Kidney (tissue), 14 donors: ENCODE results near the gene ZSCAN4. TPM values are rescaled to one million over a fixed set of nuclear protein-coding genes. Genes with fewer than 3 reads are reported as not detected.

Experiments used
- DNase-seq, 5 donors: peaks; one replicate each; pipeline ENCODE4 v3.0.0-alpha.2; 2013 to 2020
- FAIRE-seq: peaks from 2 replicates; lab custom pipeline; 2012; peaks lifted over from hg19 to GRCh38; lab: Jason Lieb, UNC
- H3K27ac ChIP-seq, 2 donors: one replicate each; pipeline ENCODE4 v1.7.0; 2013; ENCODE audit warnings: low read depth in 2 of 2, low read length in 2 of 2, inconsistent platforms in 1 of 2
- H3K27me3 ChIP-seq: one replicate; pipeline ENCODE4 v1.7.1; 2013; ENCODE audit warnings: low read length, inconsistent platforms; ENCODE audit not compliant: control insufficient read depth, insufficient read depth
- H3K36me3 ChIP-seq, 3 donors: one replicate each; pipeline versions ENCODE4 v1.7.0 to v1.7.1; 2013; ENCODE audit warnings: low read length in 3 of 3, control low read depth in 1 of 3, inconsistent platforms in 1 of 3; ENCODE audit not compliant: insufficient read depth in 3 of 3, control insufficient read depth in 2 of 3
- H3K4me1 ChIP-seq, 3 donors: one replicate each; pipeline versions ENCODE4 v1.7.0 to v1.7.1; 2013; ENCODE audit warnings: low read length in 3 of 3, inconsistent platforms in 1 of 3, low read depth in 1 of 3; ENCODE audit not compliant: control insufficient read depth in 2 of 3, insufficient read depth in 2 of 3
- H3K4me3 ChIP-seq, 3 donors: one replicate each; pipeline versions ENCODE4 v1.7.0 to v1.8.1; 2013; ENCODE audit warnings: low read length in 3 of 3, control low read depth in 1 of 3, inconsistent platforms in 1 of 3
- H3K9ac ChIP-seq, 3 donors: one replicate each; pipeline versions ENCODE4 v1.7.0 to v1.7.1; 2013; ENCODE audit warnings: low read length in 3 of 3, control low read depth in 1 of 3, inconsistent platforms in 1 of 3
- H3K9me3 ChIP-seq, 3 donors: one replicate each; pipeline versions ENCODE4 v1.7.0 to v1.7.1; 2013; ENCODE audit warnings: low read length in 3 of 3, control low read depth in 1 of 3, inconsistent platforms in 1 of 3; ENCODE audit not compliant: control insufficient read depth in 2 of 3, insufficient read depth in 1 of 3
- intact Hi-C: fragments of 100-400 bp; cut with DNase I; formaldehyde crosslinking; loops from one replicate; pipeline ENCODE4 v1.11.1; 2022
- polyA plus RNA-seq: library from polyadenylated mRNA; stranded (reverse); fragments of 350-450 nt; fragmentation: Illumina TruSeq; extraction: RNeasy Lipid Tissue Mini Kit (QIAGEN cat#74804); gene quantifications from one replicate; pipeline ENCODE4 v1.2.3, GENCODE V29; 2014; ENCODE audit warnings: low read depth, low replicate concordance; ENCODE audit not compliant: insufficient read depth
- total RNA-seq: library from RNA; stranded (reverse); fragmentation: NEBNext Ultra II Directional; extraction: Animal tissue kit (Norgen Biotek cat#: 25700); gene quantifications from one replicate; pipeline ENCODE4 v1.2.1, GENCODE V29; 2021
- TF ChIP-seq, protein P1 (sequence below): IDR thresholded peaks from 3 replicates; pipeline ENCODE4 v1.5.1; 2012; ENCODE audit warnings: mild to moderate bottlenecking, moderate library complexity, borderline replicate concordance; ENCODE audit not compliant: insufficient read depth; ENCODE audit errors: extremely low read depth
- donor health status: control.
- donor health status: control.
- donor health status: control.
- donor health status: control.
- donor health status: control.
- donor health status: DM: yes; HTN: yes; CAD: no.
- donor health status: Normal renal cell carcinoma (clear cell type).

Gene ZSCAN4
- total and polyA plus RNA-seq, 2 donors from 2014 or later, result not detected

GRCh38 chr19:57701625-57702024 lies 32.9 kb downstream of the ZSCAN4 start:
- H3K9me3 ChIP-seq, result peaks cover 3 to 45% (median 14%) of the 10 kb centered on the region in 3 donors
- H3K27me3 ChIP-seq, result no peaks in the 10 kb centered on the region
- H3K4me3 ChIP-seq, result no peak overlapping the region
- H3K4me1 ChIP-seq, result peaks cover 0 to 6% (median 0%) of the 10 kb centered on the region in 3 donors
- FAIRE-seq (no peak), DNase-seq (no peak)
- no peak overlapping the region for H3K27ac ChIP-seq
- peaks cover 0 to 43% (median 14%) of the 10 kb centered on the region in 3 donors for H3K36me3 ChIP-seq
- TF ChIP-seq, protein P1, sequence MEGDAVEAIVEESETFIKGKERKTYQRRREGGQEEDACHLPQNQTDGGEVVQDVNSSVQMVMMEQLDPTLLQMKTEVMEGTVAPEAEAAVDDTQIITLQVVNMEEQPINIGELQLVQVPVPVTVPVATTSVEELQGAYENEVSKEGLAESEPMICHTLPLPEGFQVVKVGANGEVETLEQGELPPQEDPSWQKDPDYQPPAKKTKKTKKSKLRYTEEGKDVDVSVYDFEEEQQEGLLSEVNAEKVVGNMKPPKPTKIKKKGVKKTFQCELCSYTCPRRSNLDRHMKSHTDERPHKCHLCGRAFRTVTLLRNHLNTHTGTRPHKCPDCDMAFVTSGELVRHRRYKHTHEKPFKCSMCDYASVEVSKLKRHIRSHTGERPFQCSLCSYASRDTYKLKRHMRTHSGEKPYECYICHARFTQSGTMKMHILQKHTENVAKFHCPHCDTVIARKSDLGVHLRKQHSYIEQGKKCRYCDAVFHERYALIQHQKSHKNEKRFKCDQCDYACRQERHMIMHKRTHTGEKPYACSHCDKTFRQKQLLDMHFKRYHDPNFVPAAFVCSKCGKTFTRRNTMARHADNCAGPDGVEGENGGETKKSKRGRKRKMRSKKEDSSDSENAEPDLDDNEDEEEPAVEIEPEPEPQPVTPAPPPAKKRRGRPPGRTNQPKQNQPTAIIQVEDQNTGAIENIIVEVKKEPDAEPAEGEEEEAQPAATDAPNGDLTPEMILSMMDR, result no peak
- intact Hi-C loops, result no loop called here
- H3K9ac ChIP-seq, result no peak overlapping the region

- Histone ChIP-seq H3K9ac (no peak overlapping the region), H3K27ac (no peak overlapping the region), H3K4me1 (peaks cover 0 to 10% (median 0%) of the 10 kb centered on the region in 3 donors), H3K27me3 (no peaks in the 10 kb centered on the region), H3K9me3 (peaks cover 2 to 46% (median 10%) of the 10 kb centered on the region in 3 donors), H3K4me3 (no peak overlapping the region), H3K36me3 (peaks cover 0 to 26% (median 10%) of the 10 kb centered on the region in 3 donors)
- FAIRE-seq (no peak), DNase-seq (no peak)
- intact Hi-C loops, result no loop called here
- TF ChIP-seq, protein P1, result no peak
Measured at GRCh38 chr19:57706346-57706745, 37.6 kb downstream of the ZSCAN4 start.

GRCh38 chr19:57708641-57709361 lies 40.1 kb downstream of the ZSCAN4 start, which contains the start of gene ZNF154:
ZNF154 (minus strand) TSS chr19:57709204; CDS start chr19:57708971, 233 bp downstream.
- Histone ChIP-seq H3K4me3 (peak within 1 kb of the TSS; percentile 72 to 98 (median 74)), H3K9me3 (peaks cover 4 to 30% (median 6%) of the 10 kb centered on the region in 3 donors), H3K4me1 (peaks cover 0 to 10% (median 0%) of the 10 kb centered on the region in 3 donors), H3K27me3 (no peaks in the 10 kb centered on the region), H3K9ac (peak within 1 kb of the TSS; percentile 42 to 90 (median 70)), H3K36me3 (peaks cover 0 to 10% (median 3%) of the 10 kb centered on the region in 3 donors), H3K27ac (peak within 1 kb of the TSS; percentile 70 to 84)
- FAIRE-seq, result no peak
- DNase-seq, result peak; percentile 71 to 96 (median 89)
- TF ChIP-seq, protein P1, result no peak
- intact Hi-C loops, result no loop called here
